Cardiac muscle cell (in vitro differentiated cells and primary cell): Measurements from ENCODE around the gene CLCN5. TPM values are rescaled to one million over a fixed set of nuclear protein-coding genes. Genes with fewer than 3 reads are reported as not detected.
A peak's percentile ranks its signal among the peaks of the same experiment; 100 is the strongest.

Experiments used
- DNase-seq, 2 donors: peaks; one replicate each; pipeline versions ENCODE4 v3.0.0 to v3.0.0-alpha.2; 2010 to 2017; ENCODE audit warnings: low read depth in 1 of 2, low spot score in 1 of 2
- H3K27ac ChIP-seq: fragments of 200-600 bp; sonication (generic); 2 replicates; pipeline ENCODE4 v1.5.1; 2016
- H3K27me3 ChIP-seq: fragments of 200-600 bp; sonication (generic); 2 replicates; pipeline ENCODE4 v1.6.0; 2016; ENCODE audit warnings: control low read depth
- H3K36me3 ChIP-seq: fragments of 200-600 bp; sonication (generic); 2 replicates; pipeline ENCODE4 v1.5.1; 2016; ENCODE audit warnings: control low read depth
- H3K4me1 ChIP-seq: fragments of 200-600 bp; sonication (generic); 2 replicates; pipeline ENCODE4 v1.8.1; 2017; ENCODE audit warnings: low read depth, mild to moderate bottlenecking, mixed run types
- H3K4me3 ChIP-seq: fragments of 200-600 bp; sonication (generic); 2 replicates; pipeline ENCODE4 v1.5.1; 2016; ENCODE audit warnings: mild to moderate bottlenecking
- H3K9me3 ChIP-seq: fragments of 200-600 bp; sonication (generic); 2 replicates; pipeline ENCODE4 v1.5.1; 2017; ENCODE audit warnings: low read depth, mild to moderate bottlenecking, control low read depth
- CTCF ChIP-seq: IDR thresholded peaks from 2 replicates; pipeline ENCODE4 v1.5.1; 2012; ENCODE audit warnings: low read depth, mild to moderate bottlenecking, low read length
- polyA plus RNA-seq: library from polyadenylated mRNA; unstranded; fragments of >200 nt; fragmentation: Nextera tagmentation; extraction: Ambion mirVana; gene quantifications from 2 replicates; pipeline ENCODE4 v1.2.1, GENCODE V29; 2016
- total RNA-seq: library from RNA; depleted of rRNA; stranded (reverse); fragments of >200 nt; gene quantifications from 2 replicates; pipeline ENCODE4 v1.2.3, GENCODE V29; 2016

CLCN5 gene
- total and polyA plus RNA-seq, 2 experiments from 2014 or later = 6.6 to 16.6 TPM

GRCh38 chrX:49970674-49971073 lies 48.3 kb downstream of the CLCN5 start:
- Histone ChIP-seq H3K4me1 (no peaks in the 10 kb centered on the region), H3K9me3 (peaks cover 3% of the 10 kb centered on the region), H3K27ac (no peak overlapping the region), H3K4me3 (no peak overlapping the region), H3K27me3 (no peaks in the 10 kb centered on the region), H3K36me3 (no peaks in the 10 kb centered on the region)
- TF ChIP-seq CTCF = no peak
- DNase-seq = no peak

- H3K27ac ChIP-seq = no peak overlapping the region
- peak in 1 of 2 donors; percentile 69 for DNase-seq
- no peaks in the 10 kb centered on the region for H3K36me3 ChIP-seq
- no peak for TF ChIP-seq CTCF
- H3K27me3 ChIP-seq = no peaks in the 10 kb centered on the region
- peaks cover 9% of the 10 kb centered on the region for H3K4me1 ChIP-seq
- H3K9me3 ChIP-seq = peaks cover 3% of the 10 kb centered on the region
- no peak overlapping the region for H3K4me3 ChIP-seq
Measured at GRCh38 chrX:49972328-49972860, 50.0 kb downstream of the CLCN5 start.

GRCh38 chrX:49976682-49977197 lies 54.3 kb downstream of the CLCN5 start:
- no peak for DNase-seq
- H3K36me3 ChIP-seq = no peaks in the 10 kb centered on the region
- H3K27ac ChIP-seq = peak overlapping the region; percentile 51
- no peak for TF ChIP-seq CTCF
- no peaks in the 10 kb centered on the region for H3K9me3 ChIP-seq
- no peaks in the 10 kb centered on the region for H3K27me3 ChIP-seq
- no peak overlapping the region for H3K4me3 ChIP-seq
- H3K4me1 ChIP-seq = peaks cover 14% of the 10 kb centered on the region

- Histone ChIP-seq H3K4me1 (peaks cover 21% of the 10 kb centered on the region), H3K27me3 (no peaks in the 10 kb centered on the region), H3K36me3 (no peaks in the 10 kb centered on the region), H3K27ac (peak overlapping the region; percentile 51), H3K9me3 (no peaks in the 10 kb centered on the region), H3K4me3 (no peak overlapping the region)
- no peak for TF ChIP-seq CTCF
- DNase-seq = no peak
Measured at GRCh38 chrX:49977319-49978090, 55.1 kb downstream of the CLCN5 start.

GRCh38 chrX:49978176-49978575 lies 55.8 kb downstream of the CLCN5 start:
- Histone ChIP-seq H3K9me3 (no peaks in the 10 kb centered on the region), H3K27me3 (no peaks in the 10 kb centered on the region), H3K4me1 (peaks cover 22% of the 10 kb centered on the region), H3K27ac (peak overlapping the region; percentile 48), H3K4me3 (no peak overlapping the region), H3K36me3 (no peaks in the 10 kb centered on the region)
- no peak for DNase-seq
- TF ChIP-seq CTCF = no peak
